ENCODE results near the gene TUBB. TPM values are rescaled to one million over a fixed set of nuclear protein-coding genes. Genes with fewer than 3 reads are reported as not detected.

TUBB gene
- total and polyA plus RNA-seq, 9 of the 15 experiments (the other 6 are each of a cell fraction or from before 2014, with no cell fraction given), result 971 to 2,870 (median 1,478) TPM

DNA sequence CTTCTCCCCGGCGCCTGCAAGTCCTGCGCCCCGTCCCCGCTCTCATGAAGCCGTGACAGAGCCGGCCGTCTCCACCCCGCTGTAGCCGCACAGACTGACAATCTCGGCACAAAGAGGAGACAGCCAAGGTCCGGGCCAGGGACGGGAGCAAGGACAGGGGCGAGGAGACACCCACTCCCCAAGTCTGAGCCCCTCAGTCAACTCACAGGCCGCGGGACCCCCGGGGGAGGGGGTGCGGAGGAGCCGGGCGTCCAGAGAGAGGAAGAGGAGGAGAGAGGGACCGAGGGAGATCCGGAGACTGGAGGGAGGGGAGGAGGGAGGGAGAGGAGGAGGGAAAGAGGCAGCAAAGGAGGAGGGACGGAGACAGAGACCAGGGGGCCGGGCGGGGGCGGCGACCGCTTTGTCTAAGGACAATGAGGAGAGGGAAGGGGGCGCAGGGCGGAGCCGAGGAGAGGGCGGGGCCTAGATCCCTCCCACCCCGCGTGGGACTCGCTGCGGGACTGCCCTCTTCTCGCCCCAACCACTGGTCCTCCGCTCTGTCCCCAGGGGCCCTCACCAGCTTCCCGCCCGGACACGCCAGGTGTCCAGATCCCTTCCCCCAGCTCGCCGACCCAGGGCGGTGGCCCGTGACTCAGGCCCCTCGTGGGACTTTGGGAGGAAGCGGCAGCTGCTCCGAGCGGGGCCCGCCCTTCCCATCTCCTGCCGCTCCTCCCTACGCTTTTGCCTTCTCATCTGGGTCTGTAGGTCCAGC is 33.1 kb upstream of the TUBB start (continued):
- TF ChIP-seq, protein P1, sequence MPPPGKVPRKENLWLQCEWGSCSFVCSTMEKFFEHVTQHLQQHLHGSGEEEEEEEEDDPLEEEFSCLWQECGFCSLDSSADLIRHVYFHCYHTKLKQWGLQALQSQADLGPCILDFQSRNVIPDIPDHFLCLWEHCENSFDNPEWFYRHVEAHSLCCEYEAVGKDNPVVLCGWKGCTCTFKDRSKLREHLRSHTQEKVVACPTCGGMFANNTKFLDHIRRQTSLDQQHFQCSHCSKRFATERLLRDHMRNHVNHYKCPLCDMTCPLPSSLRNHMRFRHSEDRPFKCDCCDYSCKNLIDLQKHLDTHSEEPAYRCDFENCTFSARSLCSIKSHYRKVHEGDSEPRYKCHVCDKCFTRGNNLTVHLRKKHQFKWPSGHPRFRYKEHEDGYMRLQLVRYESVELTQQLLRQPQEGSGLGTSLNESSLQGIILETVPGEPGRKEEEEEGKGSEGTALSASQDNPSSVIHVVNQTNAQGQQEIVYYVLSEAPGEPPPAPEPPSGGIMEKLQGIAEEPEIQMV (tag; conservative IDR thresholded peaks at IDR 0.05; ENCODE audit: low read depth), result no peak
- TF ChIP-seq RBM25 (IDR thresholded peaks at IDR 0.05; ENCODE audit: low read depth, low read length, severe bottlenecking), result no peak
- TF ChIP-seq BCL6 (CRISPR knock-in tag; IDR thresholded peaks at IDR 0.05), result no peak
- TF ChIP-seq ESRRA (IDR thresholded peaks at IDR 0.05; ENCODE audit: borderline replicate concordance, low read depth), result 0 out of 2 replicates have a peak, but pooled peaks have one; percentile 22
- TF ChIP-seq ZKSCAN8 (CRISPR knock-in tag; IDR thresholded peaks at IDR 0.05), result no peak
- no peak for TF ChIP-seq ZNF780A (CRISPR knock-in tag; IDR thresholded peaks at IDR 0.05)
- TF ChIP-seq TEAD1 (CRISPR knock-in tag; IDR thresholded peaks at IDR 0.05), result no peak
- peak; percentile 85 for TF ChIP-seq POLR2G (IDR thresholded peaks at IDR 0.05; ENCODE audit: low read depth, low read length)
- no peak for TF ChIP-seq ZNF445 (CRISPR knock-in tag; IDR thresholded peaks at IDR 0.05; ENCODE audit: low read depth)
- peak; percentile 98 for TF ChIP-seq PHF21A (IDR thresholded peaks at IDR 0.05; ENCODE audit: borderline replicate concordance, low read depth)
- TF ChIP-seq SIRT6 (IDR thresholded peaks at IDR 0.05; ENCODE audit: low read depth, low read length), result no peak
- 0 out of 2 replicates have a peak, but pooled peaks have one; percentile 29 for TF ChIP-seq POLR2AphosphoS2 (IDR thresholded peaks at IDR 0.05; ENCODE audit: low read length)
- TF ChIP-seq, protein P2, sequence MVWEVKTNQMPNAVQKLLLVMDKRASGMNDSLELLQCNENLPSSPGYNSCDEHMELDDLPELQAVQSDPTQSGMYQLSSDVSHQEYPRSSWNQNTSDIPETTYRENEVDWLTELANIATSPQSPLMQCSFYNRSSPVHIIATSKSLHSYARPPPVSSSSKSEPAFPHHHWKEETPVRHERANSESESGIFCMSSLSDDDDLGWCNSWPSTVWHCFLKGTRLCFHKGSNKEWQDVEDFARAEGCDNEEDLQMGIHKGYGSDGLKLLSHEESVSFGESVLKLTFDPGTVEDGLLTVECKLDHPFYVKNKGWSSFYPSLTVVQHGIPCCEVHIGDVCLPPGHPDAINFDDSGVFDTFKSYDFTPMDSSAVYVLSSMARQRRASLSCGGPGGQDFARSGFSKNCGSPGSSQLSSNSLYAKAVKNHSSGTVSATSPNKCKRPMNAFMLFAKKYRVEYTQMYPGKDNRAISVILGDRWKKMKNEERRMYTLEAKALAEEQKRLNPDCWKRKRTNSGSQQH (CRISPR knock-in tag; IDR thresholded peaks at IDR 0.05), result peak; percentile 68; the same call in 1 of the 2 replicates
- TF ChIP-seq DMBX1 (CRISPR knock-in tag; IDR thresholded peaks at IDR 0.05; ENCODE audit: borderline replicate concordance), result no peak
- no peak for TF ChIP-seq SRSF3 (IDR thresholded peaks at IDR 0.05; ENCODE audit: insufficient read depth, low read length)
- 0 out of 2 replicates have a peak, but pooled peaks have one; percentile 64 for TF ChIP-seq ETV5 (CRISPR knock-in tag; IDR thresholded peaks at IDR 0.05; ENCODE audit: low read depth)
- peak; percentile 63 for TF ChIP-seq RBM22 (IDR thresholded peaks at IDR 0.05; ENCODE audit: low read depth, low read length, poor library complexity, severe bottlenecking)
- TF ChIP-seq PHF8 (IDR thresholded peaks at IDR 0.05; ENCODE audit: borderline replicate concordance, low read length), result peak; percentile 38; the same call in 1 of the 2 replicates

All from K562 (cell line).